GM18870 (cell line): ENCODE measurements around the gene TMEM150B.

Experiments
- ATAC-seq: cut with Tn5 transposase; IDR thresholded peaks from one replicate; pipeline ENCODE4 v1.9.1; 2021; ENCODE audit warnings: moderate library complexity; ENCODE audit not compliant: unreplicated experiment

The TMEM150B gene, protein sequence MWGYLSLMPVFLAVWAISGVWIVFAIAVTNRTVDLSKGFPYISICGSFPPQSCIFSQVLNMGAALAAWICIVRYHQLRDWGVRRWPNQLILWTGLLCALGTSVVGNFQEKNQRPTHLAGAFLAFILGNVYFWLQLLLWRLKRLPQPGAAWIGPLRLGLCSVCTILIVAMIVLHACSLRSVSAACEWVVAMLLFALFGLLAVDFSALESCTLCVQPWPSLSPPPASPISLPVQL

DNA sequence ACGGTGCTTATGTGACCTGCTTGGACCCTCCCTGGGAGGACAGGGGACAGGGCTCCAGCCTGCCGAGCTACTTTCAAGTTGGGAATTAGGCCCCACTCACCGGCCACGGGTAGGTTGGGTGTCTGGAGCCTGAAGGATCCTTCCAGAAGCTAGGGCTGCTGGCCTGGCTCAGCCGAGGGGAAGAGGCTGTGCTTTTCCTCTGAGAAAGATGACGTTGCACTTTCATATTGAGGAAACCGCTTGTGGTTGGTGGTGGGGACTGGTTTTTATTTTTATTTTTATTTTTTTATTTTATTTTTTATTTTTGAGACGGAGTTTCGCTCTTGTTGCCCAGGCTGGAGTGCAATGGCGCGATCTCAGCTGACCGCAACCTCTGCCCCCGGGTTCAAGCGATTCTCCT is at the start of gene TMEM150B:
TMEM150B (minus strand) TSS at position 170 of the 400 bp plus-strand sequence. CDS start 4,305 bp downstream, outside the sequence.
- no peak for ATAC-seq

DNA sequence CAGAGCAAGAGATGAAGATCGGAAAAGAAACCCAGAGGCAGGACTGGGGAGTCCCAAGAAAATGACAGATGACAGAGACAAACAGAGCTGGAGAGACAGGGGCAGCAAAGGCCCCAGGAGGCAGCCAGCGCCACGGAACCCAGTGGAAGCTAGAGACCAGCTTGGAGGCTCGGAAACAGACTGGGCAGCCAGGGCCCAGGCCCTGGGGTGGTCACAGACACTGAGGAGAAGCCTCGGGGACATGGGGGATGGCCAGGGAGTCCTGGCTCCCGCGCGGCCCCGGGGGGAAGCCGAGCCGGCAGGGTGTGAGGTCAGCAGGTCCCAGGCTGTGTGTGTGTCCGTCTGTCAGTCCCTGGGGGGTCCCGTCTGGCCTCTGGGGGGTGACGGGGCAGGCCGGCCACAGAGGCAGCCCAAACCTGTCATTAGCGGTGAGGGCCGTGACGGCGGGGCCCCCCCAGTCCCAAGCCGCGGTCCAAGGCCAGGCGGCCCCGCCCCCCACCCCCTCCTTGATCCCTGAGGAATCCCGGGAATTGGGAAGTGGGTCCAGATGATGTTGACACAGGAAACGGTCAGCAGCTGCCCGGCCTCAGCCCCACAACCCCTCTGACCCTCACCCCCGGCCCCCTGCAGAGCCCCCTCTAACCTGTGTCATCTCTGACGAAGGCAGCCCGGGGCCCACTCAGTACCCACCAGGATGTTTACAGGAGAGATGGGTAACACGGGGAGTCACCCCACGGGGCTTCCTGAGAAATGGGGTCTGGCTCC is 49.0 kb upstream of the TMEM150B start:
- no peak for ATAC-seq

DNA sequence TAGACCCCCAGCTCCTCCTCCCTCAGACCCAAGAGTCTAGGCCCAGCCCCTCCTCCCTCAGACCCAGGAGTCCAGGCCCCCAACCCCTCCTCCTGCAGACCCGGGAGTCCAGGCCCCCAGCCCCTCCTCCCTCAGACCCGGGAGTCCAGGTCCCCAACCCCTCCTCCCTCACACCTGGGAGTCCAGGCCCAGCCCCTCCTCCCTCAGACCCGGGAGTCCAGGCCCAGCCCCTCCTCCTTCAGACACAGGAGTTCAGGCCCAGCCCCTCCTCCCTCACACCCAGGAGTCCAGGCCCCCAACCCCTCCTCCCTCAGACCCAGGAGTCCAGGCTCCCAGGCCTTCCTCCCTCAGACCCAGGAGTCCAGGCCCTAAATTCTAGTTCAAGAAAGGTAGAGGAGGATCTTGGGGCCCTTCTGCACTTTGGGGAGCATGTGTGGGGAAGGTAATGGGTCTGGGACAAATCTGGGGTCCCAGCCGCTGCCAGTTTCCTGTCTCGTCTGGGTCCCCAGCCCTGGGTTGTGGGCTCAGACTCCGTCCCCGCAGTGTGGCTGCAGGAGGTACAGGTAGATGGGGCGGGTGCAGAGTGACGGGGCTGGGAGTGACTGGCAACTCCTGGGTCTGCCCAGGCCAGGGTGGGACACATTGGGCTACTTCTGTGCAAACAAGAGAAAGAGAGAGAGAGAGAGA is 48.3 kb upstream of the TMEM150B start:
- no peak for ATAC-seq

DNA sequence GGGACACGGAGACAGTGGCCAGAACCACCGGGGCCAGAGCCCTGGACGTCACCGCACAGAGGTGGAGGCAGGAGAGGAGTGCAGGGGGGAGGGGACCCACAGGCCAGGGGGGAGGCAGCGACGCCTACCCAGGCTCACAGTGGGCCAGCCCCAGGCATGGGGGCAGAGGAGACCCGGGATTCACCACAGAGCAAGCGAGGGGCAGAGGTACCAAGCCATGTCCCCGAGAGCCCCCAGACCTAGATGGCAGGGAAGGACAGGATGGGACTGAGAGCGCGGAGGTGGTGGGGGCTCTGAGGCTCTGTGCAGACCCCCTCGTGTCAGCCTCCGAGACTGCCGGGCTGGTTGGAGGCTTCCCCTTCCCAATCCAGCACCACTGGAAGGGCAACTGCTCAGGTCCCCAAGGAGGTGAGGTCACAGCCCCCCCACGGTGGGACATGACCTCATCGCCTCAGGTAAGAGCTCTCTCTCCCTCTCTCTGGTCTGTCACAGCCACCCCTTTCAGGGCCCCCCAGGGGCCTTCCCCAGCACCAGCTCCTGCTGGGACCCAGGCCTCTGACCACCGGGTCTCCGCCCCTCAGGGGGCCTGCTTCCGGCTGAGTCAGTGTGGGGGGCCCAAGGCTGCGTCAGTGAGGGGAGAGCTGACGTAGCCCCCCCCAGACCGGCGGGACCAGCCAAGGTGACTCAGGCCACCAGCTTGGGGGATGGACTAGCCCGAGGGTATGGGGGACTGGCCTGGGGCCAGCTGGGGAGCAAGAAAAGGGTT is 47.4 kb upstream of the TMEM150B start:
- ATAC-seq: no peak

DNA sequence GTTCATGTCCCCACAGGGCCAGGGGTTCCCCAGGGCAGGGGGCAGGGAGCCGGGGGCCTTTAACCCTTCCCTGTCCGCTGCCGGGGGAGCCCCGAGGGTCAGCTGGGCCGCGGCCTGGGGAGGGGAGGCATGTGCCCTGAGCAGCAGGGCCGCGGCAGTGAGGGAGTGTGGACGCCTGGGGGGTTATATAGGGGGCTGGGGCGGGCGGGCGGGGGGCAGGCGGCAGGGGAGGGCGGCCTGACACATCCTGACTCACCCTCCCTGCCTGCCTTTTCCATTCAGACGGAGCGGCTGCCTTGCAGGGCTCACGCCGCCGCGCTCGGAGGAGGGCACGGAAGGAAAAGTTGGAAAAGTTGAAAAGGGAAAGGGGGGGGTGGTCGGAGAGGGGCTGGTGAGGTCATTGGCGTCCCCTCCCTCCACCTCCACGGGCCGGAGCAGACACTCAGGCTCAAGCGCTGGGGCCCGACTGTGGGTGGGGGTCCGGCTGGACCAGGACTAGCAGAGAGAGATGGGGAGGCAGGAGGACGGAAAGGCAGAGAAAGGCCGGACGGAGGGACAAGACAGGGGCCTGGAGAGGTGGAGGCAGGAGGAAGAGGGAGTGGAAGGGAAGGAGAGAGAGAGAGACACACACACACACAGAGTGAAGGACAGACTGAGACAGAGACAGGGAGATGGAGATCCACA is 45.3 kb upstream of the TMEM150B start, which contains the start of gene IL11:
IL11 (minus strand) TSS at position 159 of the 684 bp plus-strand sequence; CDS start at position 6, 153 bp downstream.
- no peak for ATAC-seq

DNA sequence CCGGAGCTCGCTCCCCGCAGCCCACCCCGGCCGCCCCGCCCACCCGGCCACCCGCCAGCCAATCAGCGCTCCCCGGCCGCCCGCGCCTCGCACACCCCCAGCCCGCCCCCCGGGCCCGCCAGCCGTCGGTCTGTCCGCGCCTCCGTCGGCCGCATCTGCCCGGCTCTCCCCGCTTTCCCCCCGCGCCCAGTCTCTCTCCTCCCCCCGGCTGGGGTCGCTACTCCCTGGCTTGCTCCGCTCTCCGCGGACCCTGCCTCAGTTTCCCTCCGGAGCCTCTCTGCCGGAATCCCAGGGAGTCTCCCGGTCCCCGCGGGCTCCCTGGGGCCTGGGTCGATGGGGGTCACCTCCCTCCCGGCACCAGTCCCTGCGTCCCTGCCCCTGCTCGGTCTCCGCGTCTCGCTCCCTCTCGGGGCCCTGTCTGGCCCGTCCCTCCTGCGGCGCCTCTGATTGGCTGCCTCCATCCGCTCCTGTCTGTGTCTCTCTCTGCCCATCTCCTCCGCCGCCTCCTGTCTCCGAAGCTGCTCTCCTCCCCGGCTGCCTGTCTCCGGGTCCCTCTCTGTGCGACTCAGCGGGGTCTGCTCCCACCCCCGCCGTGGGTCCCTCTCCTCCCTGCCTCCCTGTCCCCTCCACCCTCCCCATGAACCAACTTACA is 44.6 kb upstream of the TMEM150B start:
- ATAC-seq: no peak

DNA sequence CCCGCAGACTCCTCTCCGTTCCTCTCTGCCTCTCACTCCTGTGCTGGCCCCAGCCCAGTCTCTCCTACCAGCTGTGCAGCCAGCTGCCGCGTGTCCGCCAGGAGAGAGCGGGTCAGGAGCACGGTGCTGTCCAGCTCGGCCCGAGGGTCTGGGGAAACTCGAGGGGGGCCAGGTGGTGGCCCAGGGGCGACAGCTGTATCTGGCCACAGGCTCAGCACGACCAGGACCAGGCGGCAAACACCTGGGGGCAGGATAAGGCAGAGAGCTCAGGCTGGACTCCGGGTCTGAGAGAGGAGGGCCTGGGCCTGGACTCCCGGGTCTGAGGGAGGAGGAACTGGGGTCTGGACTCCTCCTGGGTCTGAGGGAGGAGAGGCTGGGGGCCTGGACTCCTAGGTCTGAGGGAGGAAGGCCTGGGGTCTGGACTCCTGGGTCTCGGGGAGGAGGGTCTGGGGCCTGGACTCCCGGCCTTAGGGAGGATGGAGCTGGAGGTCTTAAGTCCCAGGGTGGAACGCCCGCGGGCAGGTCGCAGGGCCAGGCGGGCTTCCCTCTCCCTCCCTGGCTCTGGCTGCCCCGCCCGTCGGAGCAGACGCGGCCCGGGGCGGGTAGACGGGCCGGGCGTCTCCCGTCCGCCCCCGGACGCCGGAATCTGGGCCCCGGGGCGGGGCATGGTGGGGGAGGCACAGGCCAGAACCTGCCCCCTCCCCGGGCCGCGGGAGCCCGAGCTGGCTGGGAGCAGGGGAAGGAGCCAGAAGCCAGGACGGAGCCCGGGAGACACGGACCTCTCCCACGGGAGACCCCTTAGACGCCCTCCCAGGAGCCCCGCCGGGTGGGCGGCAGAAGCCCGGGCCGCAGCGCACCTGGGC is 43.8 kb upstream of the TMEM150B start:
- no peak for ATAC-seq

DNA sequence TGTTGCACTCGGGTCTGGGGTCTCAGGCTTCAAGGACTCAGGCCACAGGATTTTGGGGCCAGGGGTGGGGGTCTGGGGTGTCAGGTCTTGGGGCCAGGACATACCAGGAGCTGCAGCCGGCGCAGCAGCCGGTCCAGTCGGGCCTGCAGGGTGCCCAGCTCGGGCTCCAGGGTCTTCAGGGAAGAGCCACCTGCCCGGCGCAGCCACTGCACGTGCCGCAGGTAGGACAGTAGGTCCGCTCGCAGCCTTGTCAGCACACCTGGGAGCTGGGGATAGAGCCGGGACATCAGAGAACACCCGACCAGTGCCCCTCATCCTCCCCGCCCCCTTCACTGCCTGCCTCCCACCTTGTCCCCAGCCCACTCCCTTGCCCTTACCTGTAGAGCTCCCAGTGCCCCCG is 43.0 kb upstream of the TMEM150B start:
- no peak for ATAC-seq

DNA sequence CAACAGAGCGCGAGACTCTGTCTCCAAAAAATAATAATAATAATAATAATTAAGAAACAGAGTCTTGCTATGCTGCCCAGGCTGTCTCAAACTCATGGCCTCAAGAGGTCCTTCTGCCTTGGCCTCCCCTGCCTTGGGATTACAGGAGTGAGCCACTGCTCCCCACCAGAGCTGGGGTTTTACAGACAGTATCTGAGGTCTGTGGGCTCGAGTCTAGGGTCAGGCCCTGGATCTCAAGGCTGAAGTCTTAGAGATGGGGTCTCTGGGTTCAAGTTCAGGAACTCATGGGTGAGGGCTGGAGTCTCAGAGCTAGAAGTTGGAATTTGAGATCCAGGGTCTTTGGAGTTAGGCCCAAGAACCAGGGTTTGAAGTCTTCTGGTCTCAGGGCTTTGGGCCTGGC is 41.6 kb upstream of the TMEM150B start:
- ATAC-seq: no peak

DNA sequence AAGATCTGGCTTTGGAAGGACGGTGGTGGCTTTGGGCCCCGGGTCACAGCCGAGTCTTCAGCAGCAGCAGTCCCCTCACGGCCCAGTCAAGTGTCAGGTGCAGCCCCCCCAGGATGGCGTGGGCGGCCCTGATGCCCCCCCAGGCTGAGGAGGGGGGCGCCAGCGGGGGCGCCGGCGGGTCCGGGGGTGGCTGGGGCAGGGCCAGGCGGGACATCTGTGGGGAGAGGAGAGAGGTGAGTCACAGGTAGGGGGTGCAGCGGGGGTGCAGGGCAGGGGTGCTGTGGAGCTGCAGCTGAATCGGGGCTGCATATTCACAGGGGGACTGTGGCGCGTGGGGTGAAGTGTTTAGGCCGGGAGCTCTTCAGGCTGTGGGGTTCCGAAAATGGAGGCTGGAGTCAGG is 40.8 kb upstream of the TMEM150B start:
- no peak for ATAC-seq

DNA sequence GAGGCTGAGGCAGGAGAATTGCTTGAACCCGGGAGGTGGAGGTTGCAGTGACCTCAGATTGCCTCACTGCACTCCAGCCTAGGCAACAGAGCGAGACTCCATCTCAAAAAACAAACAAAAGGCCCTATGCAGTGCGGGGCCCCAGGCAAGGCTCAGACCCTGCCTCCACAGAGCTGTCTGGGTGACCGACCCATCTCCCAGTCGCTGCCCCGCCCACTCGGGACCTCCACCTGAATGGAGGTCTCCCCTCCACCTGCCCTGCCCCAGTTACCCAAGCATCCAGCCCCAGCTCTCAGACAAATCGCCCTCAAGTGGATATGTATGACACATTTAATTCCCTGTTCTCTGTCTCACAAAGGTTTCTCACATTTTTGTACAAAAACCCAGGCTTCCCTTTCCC is 40.1 kb upstream of the TMEM150B start:
- no peak for ATAC-seq

DNA sequence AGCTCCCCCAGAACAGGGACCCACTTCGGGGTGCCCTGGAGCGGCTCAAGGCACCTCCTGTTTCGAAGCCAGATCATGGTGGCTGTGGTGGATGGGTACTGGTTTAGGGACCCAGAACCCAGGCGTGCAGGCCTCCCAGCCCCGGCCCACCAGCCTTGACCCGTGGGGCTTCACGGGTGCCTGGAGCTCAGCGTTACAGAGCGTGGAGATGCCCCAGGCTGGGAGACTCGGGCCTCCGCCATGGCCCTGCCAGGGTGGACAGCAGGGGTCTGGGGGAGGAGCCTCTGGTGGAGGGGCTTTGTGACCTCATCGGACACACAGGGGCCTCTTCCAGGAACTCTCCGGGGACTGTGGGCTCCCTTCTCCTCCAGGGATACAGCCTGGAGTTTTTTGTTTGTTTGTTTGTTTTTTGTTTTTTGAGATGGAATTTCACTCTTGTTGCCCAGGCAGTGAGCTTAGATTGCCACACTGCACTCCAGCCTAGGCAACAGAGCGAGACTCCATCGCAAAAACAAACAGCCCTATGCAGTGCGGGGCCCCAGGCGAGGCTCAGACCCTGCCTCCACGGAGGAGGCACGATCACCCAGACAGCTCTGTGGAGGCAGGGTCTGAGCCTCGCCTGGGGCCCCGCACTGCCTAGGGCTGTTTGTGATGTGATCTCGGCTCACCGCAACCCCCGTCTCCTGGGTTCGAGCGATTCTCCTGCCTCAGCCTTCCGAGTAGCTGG is 38.0 kb upstream of the TMEM150B start, which contains the start of gene GARIN5B:
GARIN5B (minus strand) TSS at position 271 of the 727 bp plus-strand sequence; CDS start at position 77, 194 bp downstream.
- no peak for ATAC-seq

DNA sequence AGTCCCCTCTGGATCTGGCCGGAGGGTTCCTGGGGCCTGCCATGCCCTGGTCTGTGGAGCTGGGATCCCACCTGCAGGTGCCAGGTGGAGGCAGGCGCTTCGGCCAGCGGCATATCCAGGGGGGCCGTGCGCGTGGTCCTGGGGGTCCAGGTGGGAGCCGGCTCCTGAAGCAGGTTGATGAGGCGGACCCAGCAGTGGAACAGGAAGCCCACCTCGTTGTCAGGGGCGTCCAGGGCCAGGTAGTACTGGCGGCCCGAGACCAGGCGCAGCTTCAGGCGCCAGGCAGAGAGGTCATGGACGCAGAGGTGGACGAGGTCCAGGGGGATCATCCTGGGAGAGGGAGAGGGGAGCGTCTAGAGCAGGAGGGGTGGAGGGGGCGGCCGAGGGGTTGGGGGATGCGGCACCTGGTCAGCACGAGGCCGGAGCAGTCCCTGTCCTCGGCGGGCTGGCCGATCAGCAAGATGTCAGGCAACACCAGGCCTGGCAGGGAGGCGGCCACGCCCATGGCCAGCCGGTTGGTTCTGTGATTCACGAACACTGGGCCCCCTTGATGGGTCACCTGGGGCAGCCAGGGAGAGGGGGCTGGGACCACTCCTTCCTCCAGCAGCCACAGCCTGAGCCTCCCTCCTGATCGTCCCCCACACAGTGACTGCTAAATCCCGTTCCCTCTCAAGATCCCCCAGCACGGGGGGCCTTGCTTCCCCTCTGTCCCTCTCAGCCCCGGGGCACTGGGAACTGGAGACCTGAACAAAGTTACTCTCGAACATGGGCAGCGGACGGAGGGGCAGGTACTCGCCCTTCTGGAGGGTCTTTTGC is 37.2 kb upstream of the TMEM150B start:
- ATAC-seq: no peak

DNA sequence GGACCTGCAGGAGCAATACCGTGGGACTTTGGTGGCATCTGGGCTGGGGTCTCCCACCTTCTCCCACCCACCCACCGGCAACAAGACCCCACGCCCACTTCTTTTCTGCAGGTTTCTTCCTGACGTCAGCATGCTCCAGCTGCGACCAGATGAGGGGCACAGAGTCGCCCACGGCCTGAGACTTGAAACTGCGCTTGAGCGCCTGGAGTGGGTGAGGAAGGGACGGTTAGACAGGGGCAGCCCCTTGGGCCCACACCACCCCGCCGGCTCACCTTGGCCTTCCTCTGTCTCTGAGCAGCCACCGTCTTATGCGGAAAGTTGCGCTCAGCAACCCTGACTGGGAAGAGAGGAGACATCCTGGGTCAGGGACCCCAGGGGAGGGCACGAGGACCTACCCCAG is 35.8 kb upstream of the TMEM150B start:
- no peak for ATAC-seq

DNA sequence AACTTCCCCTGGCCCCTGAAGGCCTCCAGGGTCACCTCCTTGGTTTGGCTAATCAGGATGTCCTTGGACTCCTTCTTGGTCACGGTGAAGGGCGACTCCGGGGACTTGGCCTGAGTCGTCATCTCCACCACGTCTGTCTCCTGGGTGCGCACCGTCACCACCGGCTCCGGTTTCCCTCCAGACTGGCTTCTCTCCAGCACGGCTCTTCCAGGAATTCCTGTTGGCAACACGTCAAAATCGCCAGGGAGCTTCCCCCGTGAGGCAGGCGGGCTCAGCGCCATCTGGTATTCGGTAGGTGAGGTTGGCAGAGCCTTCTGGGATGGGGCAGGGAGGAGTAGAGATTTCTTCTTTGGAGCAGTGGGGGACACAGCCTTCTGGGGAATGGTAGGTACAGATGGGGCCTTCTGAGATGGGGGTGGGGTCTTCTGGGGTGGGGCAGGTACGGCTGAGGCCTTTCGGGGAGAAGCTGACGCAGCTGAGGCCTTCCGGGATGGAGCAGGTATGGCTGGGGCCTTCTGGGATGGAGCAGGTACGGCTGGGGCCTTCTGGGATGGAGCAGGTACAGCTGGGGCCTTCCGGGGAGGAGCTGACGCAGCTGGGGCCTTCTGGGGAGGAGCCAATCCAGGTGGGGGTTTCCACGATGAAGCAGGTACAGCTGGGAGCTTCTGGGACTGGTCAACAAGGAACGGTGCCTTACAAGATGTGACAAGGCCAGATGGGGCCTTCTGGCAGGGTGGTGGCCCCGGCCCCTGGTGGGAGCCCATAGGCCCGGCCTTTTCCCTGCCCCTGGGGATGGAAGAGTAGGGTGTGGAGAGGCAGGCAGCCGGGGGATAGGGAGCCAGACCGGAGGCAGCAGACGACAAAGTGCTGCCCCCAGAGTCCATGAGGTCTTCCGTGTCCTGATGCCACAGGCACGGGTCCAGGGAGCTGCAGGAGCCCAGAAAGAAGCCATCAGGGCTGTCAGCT is 34.1 kb upstream of the TMEM150B start:
- ATAC-seq: no peak

DNA sequence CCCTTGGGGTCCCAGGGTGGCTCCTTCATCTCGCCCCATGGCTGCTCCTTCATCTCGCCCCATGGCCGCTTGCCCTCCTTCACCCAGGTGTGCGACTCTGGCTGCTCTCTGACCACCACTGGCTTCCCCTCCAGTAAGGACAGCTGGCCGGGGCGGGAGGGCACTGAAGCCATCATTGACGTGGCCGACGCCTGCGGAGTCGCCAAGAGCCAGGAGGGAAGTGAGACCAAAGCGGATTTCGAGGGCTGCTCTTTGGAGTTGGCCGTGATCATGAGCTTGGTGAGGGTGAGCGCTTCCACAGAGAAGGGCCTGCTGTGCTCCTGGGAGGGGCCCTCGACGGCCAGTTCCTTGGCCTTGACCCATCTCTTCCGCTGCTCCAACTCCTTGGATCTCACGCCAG is 33.4 kb upstream of the TMEM150B start:
- ATAC-seq: no peak
